Measurements from ENCODE around the gene CREBBP.

Gene CREBBP

GRCh38 chr16:3854750-3855541 lies 25.6 kb downstream of the CREBBP start:
- DNase-seq = no peak

GRCh38 chr16:3850544-3850899 lies 30.0 kb downstream of the CREBBP start:
- no peak for DNase-seq

- DNase-seq = no peak
These were observed 30.6 kb downstream of the CREBBP start for GRCh38 chr16:3849751-3850543.

- DNase-seq = no peak
These were observed 33.9 kb downstream of the CREBBP start for GRCh38 chr16:3846595-3847091.

- DNase-seq = no peak
These were observed 34.4 kb downstream of the CREBBP start for GRCh38 chr16:3846087-3846486.

- DNase-seq = no peak
These were observed 37.5 kb downstream of the CREBBP start for GRCh38 chr16:3842994-3843393.

GRCh38 chr16:3841729-3842508 lies 38.6 kb downstream of the CREBBP start:
- DNase-seq = no peak

- DNase-seq = no peak
These were observed 40.9 kb downstream of the CREBBP start for GRCh38 chr16:3839402-3840184.

- DNase-seq = no peak
These were observed 41.7 kb downstream of the CREBBP start for GRCh38 chr16:3838600-3839401.

- DNase-seq = no peak
These were observed 42.5 kb downstream of the CREBBP start for GRCh38 chr16:3837851-3838586.

GRCh38 chr16:3836641-3837040 lies 43.9 kb downstream of the CREBBP start:
- no peak for DNase-seq

GRCh38 chr16:3835089-3835602 lies 45.4 kb downstream of the CREBBP start:
- DNase-seq = no peak

- DNase-seq = no peak
These were observed 47.8 kb downstream of the CREBBP start for GRCh38 chr16:3832668-3833067.

- no peak for DNase-seq
These were observed 49.8 kb downstream of the CREBBP start for GRCh38 chr16:3830625-3831254.

- no peak for DNase-seq
These were observed 50.6 kb downstream of the CREBBP start for GRCh38 chr16:3829631-3830536.

- DNase-seq = no peak
These were observed 54.6 kb downstream of the CREBBP start for GRCh38 chr16:3825940-3826339.

GRCh38 chr16:3825103-3825502 lies 55.4 kb downstream of the CREBBP start:
- no peak for DNase-seq

GRCh38 chr16:3824121-3824795 lies 56.3 kb downstream of the CREBBP start:
- DNase-seq = no peak
